Ascending aorta (tissue), 2 donors: ENCODE data around the gene XPR1. TPM values are rescaled to one million over a fixed set of nuclear protein-coding genes. Genes with fewer than 3 reads are reported as not detected.
"Not testable (repeated sequence)": the region's sequence is repeated elsewhere in the genome, so short reads cannot be mapped to it uniquely, and the experiment has no call there.

Source experiments
- DNase-seq, 2 donors: peaks; one replicate each; pipeline ENCODE4 v3.0.0-alpha.2; 2019; ENCODE audit warnings: low spot score in 2 of 2
- H3K27ac ChIP-seq, 2 donors: fragments of 200-600 bp; sonication (generic); one replicate each; pipeline ENCODE4 v1.5.1; 2016 to 2017; ENCODE audit warnings: mild to moderate bottlenecking in 1 of 2
- H3K27me3 ChIP-seq: fragments of 200-600 bp; sonication (generic); one replicate; pipeline ENCODE4 v1.5.1; 2017
- H3K36me3 ChIP-seq, 2 donors: fragments of 200-600 bp; sonication (generic); one replicate each; pipeline ENCODE4 v1.5.1; 2016
- H3K4me1 ChIP-seq, 2 donors: fragments of 200-600 bp; sonication (generic); one replicate each; pipeline ENCODE4 v1.5.1; 2016 to 2017; ENCODE audit warnings: mild to moderate bottlenecking in 1 of 2
- H3K4me3 ChIP-seq, 2 donors: fragments of 200-600 bp; sonication (generic); one replicate each; pipeline ENCODE4 v1.5.1; 2016 to 2017; ENCODE audit warnings: mild to moderate bottlenecking in 1 of 2
- H3K9me3 ChIP-seq, 2 donors: fragments of 200-600 bp; sonication (generic); one replicate each; pipeline ENCODE4 v1.5.1; 2016
- CTCF ChIP-seq, 3 experiments: fragments of 200-600 bp in 2 of 3; fragments of 450-650 bp in 1 of 3; sonication (generic) in 2 of 3; IDR thresholded peaks; one replicate each; pipeline ENCODE4 v1.5.1; 2016 to 2019; ENCODE audit warnings: antibody characterized with exemption in 3 of 3, mild to moderate bottlenecking in 1 of 3, moderate library complexity in 1 of 3
- intact Hi-C: fragments of 100-400 bp; cut with DNase I; formaldehyde crosslinking; loops from one replicate; pipeline ENCODE4 v1.15.1; 2023
- total RNA-seq: library from RNA; depleted of rRNA; stranded (reverse); fragments of >200 nt; gene quantifications from one replicate; pipeline ENCODE4 v1.1.0, GENCODE V29; 2016

XPR1 gene
- total RNA-seq, 1 donor from 2014 or later = 41.6 TPM

DNA sequence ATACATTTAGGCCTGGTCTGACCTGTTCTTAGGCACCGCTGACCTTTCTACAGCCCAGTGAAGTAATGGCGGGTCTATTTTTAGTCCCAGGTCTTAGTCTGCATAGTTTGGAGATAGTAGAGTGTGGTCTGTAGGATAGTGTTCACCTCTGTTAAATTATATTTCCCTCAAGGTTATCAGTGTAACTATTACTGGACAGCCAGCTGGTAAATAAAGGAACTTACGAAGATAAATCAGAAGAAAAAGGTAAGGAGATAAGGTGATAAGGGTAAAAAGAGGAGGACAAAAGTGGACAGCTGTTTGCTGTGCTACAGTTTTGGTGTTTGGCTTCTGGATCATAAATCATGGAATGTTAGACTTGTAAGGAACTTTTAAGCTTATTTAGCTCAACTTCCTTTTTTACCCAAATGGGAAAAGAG lies 8.7 kb downstream of the XPR1 start:
- H3K9me3 ChIP-seq = no peaks in the 10 kb centered on the region
- intact Hi-C loops = no loop called here
- H3K27ac ChIP-seq = no peak overlapping the region
- peaks cover 0 to 5% of the 10 kb centered on the region in 2 donors for H3K4me1 ChIP-seq
- H3K4me3 ChIP-seq = no peak overlapping the region
- TF ChIP-seq CTCF (IDR thresholded peaks at IDR 0.05) = no peak
- no peak for DNase-seq
- H3K27me3 ChIP-seq = no peaks in the 10 kb centered on the region
- no peaks in the 10 kb centered on the region for H3K36me3 ChIP-seq

DNA sequence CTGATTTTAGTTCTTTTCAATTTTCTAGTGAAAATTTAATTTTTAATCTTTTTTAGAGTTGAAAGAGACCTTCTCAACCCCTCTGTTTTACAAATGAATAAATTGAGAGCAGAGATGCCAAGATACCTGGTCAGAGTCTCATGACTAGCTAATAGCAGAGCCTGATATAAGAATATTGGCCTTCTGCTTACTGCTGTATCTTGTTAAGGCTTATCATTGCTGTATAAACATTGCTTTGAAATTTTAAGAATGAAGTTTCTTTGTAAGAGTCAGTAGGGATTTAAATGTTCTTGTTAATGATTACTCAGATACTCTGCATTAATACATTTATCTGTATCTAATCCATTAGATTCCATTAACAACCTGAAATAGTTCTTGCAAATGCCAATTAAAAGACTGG lies 9.8 kb downstream of the XPR1 start:
- H3K27ac ChIP-seq = no peak overlapping the region
- intact Hi-C loops = no loop called here
- no peaks in the 10 kb centered on the region for H3K9me3 ChIP-seq
- TF ChIP-seq CTCF (IDR thresholded peaks at IDR 0.05) = no peak
- no peaks in the 10 kb centered on the region for H3K27me3 ChIP-seq
- H3K4me3 ChIP-seq = no peak overlapping the region
- peaks cover 0 to 5% of the 10 kb centered on the region in 2 donors for H3K4me1 ChIP-seq
- DNase-seq = no peak
- no peaks in the 10 kb centered on the region for H3K36me3 ChIP-seq

DNA sequence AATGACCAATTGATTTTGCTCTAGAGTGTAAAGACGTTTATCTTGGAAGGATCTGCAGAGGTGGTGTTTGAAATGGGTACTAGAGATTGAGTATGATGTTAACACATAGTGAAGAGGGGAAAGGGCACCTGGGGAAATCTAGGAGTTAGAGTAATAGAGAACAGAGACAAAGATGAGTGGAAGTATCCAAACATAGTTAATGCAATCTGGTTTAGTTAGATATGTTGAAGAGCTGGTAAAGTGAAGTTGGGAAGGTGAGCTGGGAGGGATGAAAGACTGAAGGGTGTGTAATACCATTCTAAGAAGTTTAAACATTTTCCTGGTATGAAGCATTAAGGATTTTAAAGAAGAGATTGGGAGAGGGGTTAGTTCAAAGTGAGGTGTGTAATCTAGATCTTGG lies 11.0 kb downstream of the XPR1 start:
- H3K4me3 ChIP-seq = no peak overlapping the region
- DNase-seq = no peak
- TF ChIP-seq CTCF (IDR thresholded peaks at IDR 0.05) = no peak
- H3K9me3 ChIP-seq = no peaks in the 10 kb centered on the region
- no peaks in the 10 kb centered on the region for H3K27me3 ChIP-seq
- H3K27ac ChIP-seq = no peak overlapping the region
- H3K36me3 ChIP-seq = no peaks in the 10 kb centered on the region
- intact Hi-C loops = no loop called here
- H3K4me1 ChIP-seq = peaks cover 0 to 5% of the 10 kb centered on the region in 2 donors

DNA sequence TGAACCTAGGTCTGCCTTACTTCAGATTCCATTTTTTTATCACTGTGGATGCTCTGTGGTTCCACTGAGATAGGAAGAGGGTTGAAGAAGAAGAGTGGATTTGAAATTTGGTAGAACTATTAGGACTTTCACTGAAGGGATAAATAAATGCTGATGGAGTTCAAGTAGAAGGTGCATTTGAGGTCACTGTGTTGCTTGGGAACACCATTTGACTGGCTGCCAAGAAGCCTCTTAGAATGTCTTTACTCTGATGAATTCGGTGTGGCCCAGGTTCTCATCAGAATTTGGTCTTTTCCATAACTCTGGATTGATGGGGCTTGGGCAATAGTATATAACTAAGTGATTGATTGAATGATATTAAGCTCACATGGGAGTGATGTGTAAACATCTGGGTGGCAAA lies 11.9 kb downstream of the XPR1 start:
- Histone ChIP-seq H3K9me3 (no peaks in the 10 kb centered on the region), H3K27me3 (no peaks in the 10 kb centered on the region), H3K4me1 (peaks cover 0 to 5% of the 10 kb centered on the region in 2 donors), H3K27ac (no peak overlapping the region), H3K4me3 (no peak overlapping the region), H3K36me3 (no peaks in the 10 kb centered on the region)
- DNase-seq = no peak
- intact Hi-C loops = no loop called here
- TF ChIP-seq CTCF (IDR thresholded peaks at IDR 0.05) = no peak

DNA sequence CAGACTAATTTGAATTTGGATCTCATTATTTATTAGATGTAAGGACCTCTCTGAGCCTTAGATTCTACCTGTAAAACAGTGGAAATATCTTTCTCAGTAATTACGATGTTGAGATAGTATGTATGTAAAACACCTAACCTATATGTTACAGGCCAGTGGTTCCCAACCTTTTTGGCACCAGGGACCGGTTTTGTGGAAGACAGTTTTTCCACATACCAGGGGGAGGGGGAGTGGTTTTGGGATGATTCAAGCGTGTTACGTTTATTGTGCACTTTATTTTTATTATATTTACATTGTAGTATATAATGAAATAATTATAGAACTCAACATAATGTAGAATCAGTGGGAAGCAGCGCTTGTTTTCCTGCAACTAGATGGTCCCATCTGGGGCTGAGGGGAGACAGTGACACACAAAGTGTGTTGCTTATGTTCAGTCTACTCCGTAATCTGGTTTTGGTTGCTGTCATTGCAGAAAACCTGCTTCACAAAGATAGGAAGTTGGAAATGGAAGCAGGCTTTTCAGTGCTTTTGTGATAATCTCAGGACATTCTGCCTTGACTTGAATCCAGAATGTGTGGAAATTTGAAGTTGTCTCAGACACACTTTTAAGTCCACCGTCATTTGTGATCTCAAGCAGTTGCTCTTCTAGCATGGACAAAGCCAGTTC lies 12.8 kb downstream of the XPR1 start:
- Histone ChIP-seq H3K9me3 (no peaks in the 10 kb centered on the region), H3K4me1 (peaks cover 0 to 5% of the 10 kb centered on the region in 2 donors), H3K27ac (no peak overlapping the region), H3K27me3 (no peaks in the 10 kb centered on the region), H3K36me3 (no peaks in the 10 kb centered on the region), H3K4me3 (no peak overlapping the region)
- no peak for TF ChIP-seq CTCF (IDR thresholded peaks at IDR 0.05)
- intact Hi-C loops = no loop called here
- no peak for DNase-seq

DNA sequence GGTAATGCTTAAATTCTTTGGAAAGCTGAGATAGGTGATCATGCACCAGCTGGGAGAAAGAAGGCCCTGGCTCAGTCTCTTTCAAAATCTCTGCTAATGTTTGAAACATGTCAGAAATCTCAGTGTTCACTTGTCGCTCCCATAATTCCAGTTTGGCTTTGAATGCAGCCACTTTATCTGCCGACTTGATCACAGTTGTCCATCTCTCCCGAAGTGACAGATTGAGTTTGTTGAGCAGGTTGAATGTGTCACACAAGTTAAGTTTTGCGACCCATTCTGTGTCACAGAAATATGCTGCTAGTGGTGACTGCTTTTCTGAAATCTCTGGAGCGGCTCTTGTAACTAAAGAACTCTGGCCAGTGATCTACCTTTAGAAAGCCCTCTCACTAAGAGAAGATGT lies 13.4 kb downstream of the XPR1 start:
- H3K4me1 ChIP-seq, H3K4me3 ChIP-seq, H3K27me3 ChIP-seq, H3K27ac ChIP-seq, intact Hi-C loops, H3K36me3 ChIP-seq, DNase-seq, H3K9me3 ChIP-seq: not testable (repeated sequence)
